Progenitor cell of endocrine pancreas (in vitro differentiated cells): ENCODE measurements around the gene RPTOR. TPM values are rescaled to one million over a fixed set of nuclear protein-coding genes. Genes with fewer than 3 reads are reported as not detected.

ENCODE experiments used
- DNase-seq: peaks from one replicate; pipeline ENCODE4 v3.0.0; 2021; ENCODE audit warnings: low spot score; ENCODE audit not compliant: unreplicated experiment
- H3K27ac Mint-ChIP-seq: 2 replicates; pipeline ENCODE4 v1.8.0; 2021; ENCODE audit warnings: mild to moderate bottlenecking, moderate library complexity, mixed read lengths
- H3K27me3 Mint-ChIP-seq: 2 replicates; pipeline ENCODE4 v1.8.0; 2021; ENCODE audit warnings: mixed read lengths
- H3K36me3 Mint-ChIP-seq: 2 replicates; pipeline ENCODE4 v1.8.0; 2022; ENCODE audit warnings: mixed read lengths; ENCODE audit not compliant: insufficient read depth
- H3K4me1 Mint-ChIP-seq: 2 replicates; pipeline ENCODE4 v1.8.0; 2021; ENCODE audit warnings: low read depth, mixed read lengths
- H3K4me3 Mint-ChIP-seq: 2 replicates; pipeline ENCODE4 v1.8.0; 2021; ENCODE audit warnings: low read depth, mild to moderate bottlenecking, moderate library complexity, mixed read lengths
- H3K9me3 Mint-ChIP-seq: 2 replicates; pipeline ENCODE4 v1.8.0; 2021; ENCODE audit warnings: low read depth, mixed read lengths
- CTCF ChIP-seq: fragments of 200-600 bp; sonication (generic); IDR thresholded peaks from one replicate; pipeline ENCODE4 v1.5.0; 2021; ENCODE audit warnings: antibody characterized with exemption, mild to moderate bottlenecking; ENCODE audit not compliant: unreplicated experiment
- total RNA-seq: library from RNA; stranded (reverse); gene quantifications from 2 replicates; pipeline ENCODE4 v1.2.1, GENCODE V29; 2021

Gene RPTOR
- total RNA-seq, 1 donor from 2014 or later, result 40.0 TPM

DNA sequence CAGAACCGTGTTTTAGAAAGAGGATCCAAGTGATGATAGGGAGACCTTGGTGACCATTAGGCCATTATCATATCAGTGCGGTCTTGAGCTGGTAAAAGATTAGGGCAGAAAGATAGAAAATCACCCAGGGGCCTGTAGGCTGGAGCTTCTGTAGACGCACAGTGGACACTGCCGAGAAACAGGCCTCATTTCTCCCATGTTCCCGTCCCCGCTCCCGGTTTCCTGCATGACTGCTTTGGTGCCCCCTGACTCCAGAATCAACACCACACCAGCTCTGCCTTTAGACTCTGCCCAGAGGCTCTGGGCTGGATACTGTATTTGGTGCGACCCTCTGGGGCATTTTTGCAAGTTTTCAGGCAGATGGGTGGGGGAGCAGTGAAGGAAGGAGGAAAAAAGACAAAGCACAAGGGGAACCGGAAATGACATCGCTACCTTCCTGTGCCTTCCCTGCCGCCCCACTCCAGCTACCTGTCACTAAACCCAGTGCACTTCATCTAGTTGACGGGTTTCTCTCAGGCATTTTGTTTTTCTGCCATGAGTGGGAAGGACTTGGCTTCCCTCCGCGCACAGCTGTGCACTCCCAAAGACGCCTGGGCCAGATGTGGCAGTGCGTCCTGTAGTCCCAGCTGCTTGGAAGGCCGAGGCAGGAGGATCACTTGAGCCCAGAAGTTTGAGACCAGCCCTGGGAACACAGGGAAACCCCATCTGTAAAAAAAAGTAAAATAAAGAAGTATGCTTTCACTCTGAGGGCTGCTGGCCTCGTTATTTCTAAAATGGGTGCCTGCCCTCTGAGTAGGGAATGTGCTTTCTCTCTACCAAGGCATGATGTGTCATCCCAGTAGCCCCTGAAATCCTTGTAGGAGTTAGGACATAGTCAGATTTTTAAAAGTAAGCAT lies 214.1 kb downstream of the RPTOR start:
- no peaks in the 10 kb centered on the region for H3K9me3 Mint-ChIP-seq
- no peaks in the 10 kb centered on the region for H3K27me3 Mint-ChIP-seq
- H3K4me1 Mint-ChIP-seq, result peaks cover 6% of the 10 kb centered on the region
- no peak for TF ChIP-seq CTCF
- no peak overlapping the region for H3K4me3 Mint-ChIP-seq
- no peak for DNase-seq
- peak overlapping the region; percentile 53 for H3K27ac Mint-ChIP-seq
- H3K36me3 Mint-ChIP-seq, result peaks cover 3% of the 10 kb centered on the region

DNA sequence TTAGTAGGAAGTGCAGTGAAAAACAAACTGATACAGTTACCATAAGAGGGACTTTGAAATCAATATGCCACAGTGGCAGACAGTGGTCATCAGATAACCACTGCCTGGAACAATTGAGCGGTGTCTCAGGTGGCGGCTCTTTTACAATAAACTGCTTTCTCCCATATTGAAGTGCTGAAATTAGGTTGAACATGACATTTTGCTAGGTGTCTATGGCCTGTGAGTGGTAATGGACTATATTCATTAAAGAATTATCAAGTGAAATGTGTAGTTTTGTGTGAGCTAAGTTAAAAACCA lies 214.7 kb downstream of the RPTOR start:
- Mint-ChIP-seq H3K9me3 (no peaks in the 10 kb centered on the region), H3K4me3 (no peak overlapping the region), H3K27ac (peak overlapping the region; percentile 53), H3K27me3 (no peaks in the 10 kb centered on the region), H3K36me3 (peaks cover 2% of the 10 kb centered on the region), H3K4me1 (peaks cover 6% of the 10 kb centered on the region)
- no peak for DNase-seq
- TF ChIP-seq CTCF, result no peak

DNA sequence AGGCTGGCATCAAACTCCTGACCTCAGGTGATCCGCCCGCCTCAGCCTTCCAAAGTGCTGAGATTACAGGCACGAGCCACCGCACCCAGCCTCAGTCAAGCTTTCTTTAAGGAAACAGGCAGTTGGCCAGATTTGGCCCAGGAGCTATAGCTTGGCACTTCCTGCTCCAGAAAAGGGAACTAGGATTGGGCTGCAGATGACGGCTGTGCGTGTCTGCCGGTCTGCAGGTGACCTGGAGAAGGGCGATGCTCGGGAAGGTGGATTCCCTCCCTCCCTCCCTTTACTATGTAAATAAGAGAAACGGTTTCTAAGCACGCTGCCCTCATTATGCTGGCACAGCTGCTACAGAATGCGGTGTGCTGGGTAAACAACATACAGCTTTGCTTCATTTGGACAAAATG lies 215.9 kb downstream of the RPTOR start:
- Mint-ChIP-seq H3K9me3 (no peaks in the 10 kb centered on the region), H3K36me3 (no peaks in the 10 kb centered on the region), H3K4me1 (peaks cover 6% of the 10 kb centered on the region), H3K4me3 (no peak overlapping the region), H3K27ac (no peak overlapping the region), H3K27me3 (no peaks in the 10 kb centered on the region)
- TF ChIP-seq CTCF, result no peak
- DNase-seq, result no peak

DNA sequence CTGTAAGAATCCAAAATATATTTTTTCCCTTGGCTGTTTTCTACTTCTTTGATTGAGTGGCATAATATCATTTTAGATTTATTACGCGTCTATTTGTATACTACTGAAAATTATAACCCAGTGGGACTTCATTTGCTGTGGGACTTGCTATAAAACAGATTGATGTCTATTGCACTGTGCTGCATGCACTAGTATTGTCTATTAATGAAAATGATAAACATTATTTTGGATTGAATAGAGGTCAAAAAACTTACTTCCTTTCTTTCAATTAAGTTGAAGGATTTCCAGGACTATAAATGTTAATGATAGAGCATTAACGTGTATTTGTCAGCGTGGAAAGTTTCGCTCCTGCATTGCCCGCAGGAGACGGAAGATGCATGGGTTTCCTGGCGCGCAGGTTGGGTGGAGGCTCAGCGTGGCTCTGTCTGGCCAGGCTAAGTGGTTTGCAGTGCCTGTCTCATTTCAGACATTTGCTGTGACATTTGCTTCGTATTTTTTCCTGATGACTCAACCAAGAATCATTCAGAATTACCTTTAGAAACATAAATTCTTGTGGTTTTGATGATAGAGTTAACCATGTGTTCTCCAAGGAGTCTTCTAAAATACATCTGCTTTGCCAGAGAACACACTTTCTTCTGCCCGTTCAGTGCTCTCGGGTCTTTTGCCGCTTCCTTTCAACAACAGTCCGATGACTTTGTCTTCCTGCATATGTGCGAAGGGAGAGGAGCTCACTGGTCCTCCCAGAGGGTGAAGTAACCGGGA lies 216.7 kb downstream of the RPTOR start:
- H3K27ac Mint-ChIP-seq, result no peak overlapping the region
- H3K4me3 Mint-ChIP-seq, result no peak overlapping the region
- no peak for TF ChIP-seq CTCF
- peaks cover 2% of the 10 kb centered on the region for H3K36me3 Mint-ChIP-seq
- DNase-seq, result no peak
- no peaks in the 10 kb centered on the region for H3K9me3 Mint-ChIP-seq
- no peaks in the 10 kb centered on the region for H3K27me3 Mint-ChIP-seq
- peaks cover 6% of the 10 kb centered on the region for H3K4me1 Mint-ChIP-seq

GRCh38 chr17:80762076-80762475 lies 217.4 kb downstream of the RPTOR start:
- H3K27me3 Mint-ChIP-seq, result no peaks in the 10 kb centered on the region
- no peak overlapping the region for H3K4me3 Mint-ChIP-seq
- H3K4me1 Mint-ChIP-seq, result peaks cover 6% of the 10 kb centered on the region
- no peak for DNase-seq
- TF ChIP-seq CTCF, result no peak
- no peaks in the 10 kb centered on the region for H3K9me3 Mint-ChIP-seq
- no peak overlapping the region for H3K27ac Mint-ChIP-seq
- peaks cover 2% of the 10 kb centered on the region for H3K36me3 Mint-ChIP-seq
